ENCODE data around the gene HDAC9.
"Not testable (repeated sequence)": the region's sequence is repeated elsewhere in the genome, so short reads cannot be mapped to it uniquely, and the experiment has no call there.

GRCh38 chr7:18990700-18991099, 495.2 kb downstream of the HDAC9 start:
- not testable (repeated sequence) for TF ChIP-seq POLR2AphosphoS5 (IDR thresholded peaks at IDR 0.05; ENCODE audit: insufficient read depth in 1 of 2, low read depth in 1 of 2); CTCF (IDR thresholded peaks at IDR 0.05); POLR2A (IDR thresholded peaks at IDR 0.05)

Measured in vagina (tissue), 2 donors.